ENCODE data around the gene OSBPL3. TPM values are rescaled to one million over a fixed set of nuclear protein-coding genes. Genes with fewer than 3 reads are reported as not detected.

OSBPL3 gene
- total and polyA plus RNA-seq, 2 experiments from 2014 or later: 21.8 to 25.8 TPM

GRCh38 chr7:24982917-24983316, 2.9 kb upstream of the OSBPL3 start:
- no peaks in the 10 kb centered on the region for H3K27me3 ChIP-seq (replicated peaks; ENCODE audit: insufficient read depth)
- H3K79me2 ChIP-seq (ENCODE audit: insufficient read depth): peaks cover 20% of the 10 kb centered on the region
- H3K27ac ChIP-seq: no peak overlapping the region; the same call in 1 of the 2 replicates
- TF ChIP-seq EZH2 (IDR thresholded peaks at IDR 0.05; ENCODE audit: insufficient read depth, poor library complexity, severe bottlenecking): no peak
- TF ChIP-seq EZH2phosphoT487 (IDR thresholded peaks at IDR 0.05; ENCODE audit: insufficient read depth, low read depth): no peak
- H4K20me1 ChIP-seq (ENCODE audit: insufficient read depth): no peaks in the 10 kb centered on the region
- H3K4me2 ChIP-seq (ENCODE audit: unreplicated experiment): peak overlapping the region; percentile 89
- in situ Hi-C loops (cut with MboI): loop anchor here (10.0 kb wide), 1 partner anchor 82 kb away; no protein-coding TSS in a partner anchor
- peak; percentile 35 for DNase-seq
- peak overlapping the region; percentile 93; the same call in 1 of the 2 replicates for H3K9ac ChIP-seq
- 97 to 100% methylated on average over 2 of the region's 2 CpGs for WGBS, 2 experiments (ENCODE audit: low coverage in 1 of 2, low lambda C conversion rate in 2 of 2, missing lambda C conversion rate in 2 of 2)
- H3F3A ChIP-seq (ENCODE audit: insufficient read depth): peaks cover 37% of the 10 kb centered on the region
- no peak overlapping the region for H3K4me3 ChIP-seq
- no peak overlapping the region for H2AFZ ChIP-seq
- H3K36me3 ChIP-seq (ENCODE audit: low read depth): no peaks in the 10 kb centered on the region
- H3K9me3 ChIP-seq (ENCODE audit: low read depth): no peaks in the 10 kb centered on the region
- H3K9me2 ChIP-seq (ENCODE audit: insufficient read depth): no peaks in the 10 kb centered on the region
- peaks cover 22% of the 10 kb centered on the region for H3K4me1 ChIP-seq (ENCODE audit: insufficient read depth)

DNA sequence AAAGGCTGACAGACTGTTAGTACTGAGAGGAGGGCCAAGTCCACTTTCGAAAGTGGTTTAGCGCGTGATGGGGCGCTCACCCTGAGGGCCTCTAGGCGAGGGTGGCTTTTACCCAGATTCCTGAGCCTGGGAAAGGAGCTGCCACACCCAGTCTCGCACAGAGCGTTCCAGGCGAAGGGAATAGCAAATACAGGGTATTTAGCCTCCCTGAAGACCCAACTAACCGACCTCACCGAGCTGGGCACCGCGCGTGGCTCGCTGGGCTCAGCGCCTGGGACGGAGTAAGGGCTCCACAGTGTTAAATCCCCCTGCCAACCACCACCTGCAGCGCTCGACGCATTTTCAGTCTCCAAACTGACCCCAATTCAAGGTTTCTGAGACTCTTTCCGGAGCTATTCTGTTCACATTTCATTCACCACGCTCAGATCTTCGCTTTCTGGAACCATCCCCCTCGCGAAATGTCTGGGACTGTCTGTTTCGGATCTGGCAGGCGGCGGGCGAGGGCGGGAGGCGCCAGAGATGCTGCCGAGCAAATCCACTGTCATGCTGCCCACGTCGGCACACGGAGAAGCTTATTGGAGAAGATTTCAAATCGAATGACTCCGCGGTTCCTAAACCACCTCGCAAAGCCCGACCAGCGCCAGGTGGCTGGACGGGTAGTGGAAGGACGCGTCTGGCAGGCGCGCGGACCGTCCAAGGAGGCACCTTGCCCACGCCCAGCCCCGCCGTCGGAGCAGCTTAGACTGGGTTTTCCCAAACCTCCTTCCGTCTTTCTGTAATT, 1.4 kb upstream of the OSBPL3 start:
- DNase-seq: peak; percentile 92
- Histone ChIP-seq H3K9me2 (ENCODE audit: insufficient read depth) (no peaks in the 10 kb centered on the region), H3K27me3 (replicated peaks; ENCODE audit: insufficient read depth) (no peaks in the 10 kb centered on the region), H4K20me1 (ENCODE audit: insufficient read depth) (no peaks in the 10 kb centered on the region), H3K79me2 (ENCODE audit: insufficient read depth) (peaks cover 36% of the 10 kb centered on the region), H3K9me3 (ENCODE audit: low read depth) (no peaks in the 10 kb centered on the region), H3K4me1 (ENCODE audit: insufficient read depth) (peaks cover 31% of the 10 kb centered on the region), H2AFZ (peak overlapping the region; percentile 94), H3K27ac (peak overlapping the region; percentile 94), H3K36me3 (ENCODE audit: low read depth) (no peaks in the 10 kb centered on the region), H3K4me2 (ENCODE audit: unreplicated experiment) (peak overlapping the region; percentile 89), H3F3A (ENCODE audit: insufficient read depth) (peaks cover 37% of the 10 kb centered on the region), H3K4me3 (peak overlapping the region; percentile 95), H3K9ac (peak overlapping the region; percentile 93)
- in situ Hi-C loops (cut with MboI): loop anchor here (10.0 kb wide), 1 partner anchor 83 kb away; no protein-coding TSS in a partner anchor
- 2 to 3% methylated on average over 52 of the region's 52 CpGs for WGBS, 2 experiments (ENCODE audit: low coverage in 1 of 2, low lambda C conversion rate in 2 of 2, missing lambda C conversion rate in 2 of 2)
- TF ChIP-seq EZH2phosphoT487 (IDR thresholded peaks at IDR 0.05; ENCODE audit: insufficient read depth, low read depth) (no peak), EZH2 (IDR thresholded peaks at IDR 0.05; ENCODE audit: insufficient read depth, poor library complexity, severe bottlenecking) (no peak)

- no peaks in the 10 kb centered on the region for H3K27me3 ChIP-seq (replicated peaks; ENCODE audit: insufficient read depth)
- H4K20me1 ChIP-seq (ENCODE audit: insufficient read depth): no peaks in the 10 kb centered on the region
- in situ Hi-C loops (cut with MboI): loop anchor here (10.0 kb wide), 1 partner anchor 84 kb away; no protein-coding TSS in a partner anchor
- H3K36me3 ChIP-seq (ENCODE audit: low read depth): no peaks in the 10 kb centered on the region
- H3K9ac ChIP-seq: peak overlapping the region; percentile 93
- H3K9me3 ChIP-seq (ENCODE audit: low read depth): no peaks in the 10 kb centered on the region
- TF ChIP-seq EZH2phosphoT487 (IDR thresholded peaks at IDR 0.05; ENCODE audit: insufficient read depth, low read depth): no peak
- no peak for TF ChIP-seq EZH2 (IDR thresholded peaks at IDR 0.05; ENCODE audit: insufficient read depth, poor library complexity, severe bottlenecking)
- H3K27ac ChIP-seq: peak overlapping the region; percentile 94
- 4 to 5% methylated on average over 26 of the region's 26 CpGs for WGBS, 2 experiments (ENCODE audit: low coverage in 1 of 2, low lambda C conversion rate in 2 of 2, missing lambda C conversion rate in 2 of 2)
- H2AFZ ChIP-seq: peak overlapping the region; percentile 94
- DNase-seq: peak; percentile 73
- H3K4me1 ChIP-seq (ENCODE audit: insufficient read depth): peaks cover 38% of the 10 kb centered on the region
- peak overlapping the region; percentile 95 for H3K4me3 ChIP-seq
- no peaks in the 10 kb centered on the region for H3K9me2 ChIP-seq (ENCODE audit: insufficient read depth)
- peaks cover 43% of the 10 kb centered on the region for H3K79me2 ChIP-seq (ENCODE audit: insufficient read depth)
- H3K4me2 ChIP-seq (ENCODE audit: unreplicated experiment): peak overlapping the region; percentile 89
- peaks cover 37% of the 10 kb centered on the region for H3F3A ChIP-seq (ENCODE audit: insufficient read depth)
These were observed 674 bp upstream of the OSBPL3 start for GRCh38 chr7:24980534-24981170.

DNA sequence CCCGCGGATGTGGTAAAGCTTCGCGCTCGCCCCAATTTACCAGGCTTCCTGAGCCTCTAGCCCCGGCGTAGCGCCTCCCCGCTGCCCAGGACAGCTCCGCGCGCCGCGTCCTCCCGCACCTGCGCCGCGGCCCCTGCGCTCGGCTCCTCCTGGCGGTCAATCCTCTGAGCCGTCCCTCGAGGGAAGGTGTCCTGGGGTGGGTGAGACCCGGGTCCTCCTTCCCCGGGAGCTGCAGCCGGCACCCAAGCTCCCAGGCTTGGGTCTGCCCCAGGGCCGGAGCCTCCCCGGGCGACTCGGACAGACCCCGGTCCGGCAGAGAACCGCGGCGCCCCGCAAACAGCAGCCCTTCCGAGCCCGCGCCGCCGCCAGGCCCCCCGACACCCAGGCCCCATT, 512 bp downstream of the OSBPL3 start:
- Histone ChIP-seq H3K9me3 (ENCODE audit: low read depth) (no peaks in the 10 kb centered on the region), H3K79me2 (ENCODE audit: insufficient read depth) (peaks cover 55% of the 10 kb centered on the region), H3K4me3 (peak overlapping the region; percentile 95), H3K27ac (peak overlapping the region; percentile 74), H3F3A (ENCODE audit: insufficient read depth) (peaks cover 41% of the 10 kb centered on the region), H3K36me3 (ENCODE audit: low read depth) (no peaks in the 10 kb centered on the region), H3K27me3 (replicated peaks; ENCODE audit: insufficient read depth) (no peaks in the 10 kb centered on the region), H3K9me2 (ENCODE audit: insufficient read depth) (no peaks in the 10 kb centered on the region), H3K4me1 (ENCODE audit: insufficient read depth) (peaks cover 41% of the 10 kb centered on the region), H3K9ac (peak overlapping the region; percentile 93), H4K20me1 (ENCODE audit: insufficient read depth) (no peaks in the 10 kb centered on the region), H3K4me2 (ENCODE audit: unreplicated experiment) (peak overlapping the region; percentile 86), H2AFZ (peak overlapping the region; percentile 71)
- TF ChIP-seq EZH2phosphoT487 (IDR thresholded peaks at IDR 0.05; ENCODE audit: insufficient read depth, low read depth) (no peak), EZH2 (IDR thresholded peaks at IDR 0.05; ENCODE audit: insufficient read depth, poor library complexity, severe bottlenecking) (no peak)
- peak; percentile 89 for DNase-seq
- 1% methylated on average over 39 to 41 of the region's 42 CpGs for WGBS, 2 experiments (ENCODE audit: low coverage in 1 of 2, low lambda C conversion rate in 2 of 2, missing lambda C conversion rate in 2 of 2)
- in situ Hi-C loops (cut with MboI): no loop called here

All from GM23248 (cell line).